ENCODE results near the gene MYD88.
A peak's percentile ranks its signal among the peaks of the same experiment; 100 is the strongest.

MYD88 gene

DNA sequence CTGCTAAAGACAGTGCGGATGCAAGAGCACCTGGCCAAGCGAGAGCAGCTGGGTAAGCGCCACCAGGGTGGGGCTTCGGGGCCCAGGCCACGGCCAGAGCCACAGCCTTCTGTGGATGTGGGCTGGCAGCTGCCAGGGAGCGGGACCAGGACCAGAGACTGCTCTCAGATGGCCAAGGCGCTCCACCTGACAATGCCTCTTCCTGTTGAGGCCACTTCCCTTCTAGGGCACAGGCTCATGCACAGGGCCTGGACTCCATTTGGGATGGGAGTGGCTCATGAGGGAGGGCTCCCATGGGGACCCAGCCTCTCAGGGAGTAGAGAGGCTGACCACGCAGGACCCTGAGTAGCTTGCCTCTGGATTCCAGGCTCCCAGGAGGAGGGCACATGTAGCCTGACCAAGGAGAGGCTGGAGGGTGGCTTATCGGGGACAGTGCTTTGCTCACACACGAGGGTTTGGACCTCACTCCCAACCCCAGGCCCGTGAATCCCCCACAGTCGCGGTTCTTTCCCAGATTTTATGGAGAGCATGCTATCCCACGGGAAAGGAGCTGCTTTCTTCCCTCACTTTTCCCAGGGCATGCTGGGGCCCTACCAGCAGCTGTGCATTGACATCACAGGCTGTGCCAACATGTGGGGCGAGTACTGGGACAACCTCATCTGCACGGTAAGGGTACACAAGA lies 26.6 kb upstream of the MYD88 start:
- no peak for DNase-seq (ENCODE audit: low spot score)

GRCh38 chr3:38112378-38112761 lies 26.1 kb upstream of the MYD88 start:
- DNase-seq (ENCODE audit: low spot score), result no peak

- DNase-seq (ENCODE audit: low spot score), result no peak
Measured at GRCh38 chr3:38114052-38114874, 24.2 kb upstream of the MYD88 start.

DNA sequence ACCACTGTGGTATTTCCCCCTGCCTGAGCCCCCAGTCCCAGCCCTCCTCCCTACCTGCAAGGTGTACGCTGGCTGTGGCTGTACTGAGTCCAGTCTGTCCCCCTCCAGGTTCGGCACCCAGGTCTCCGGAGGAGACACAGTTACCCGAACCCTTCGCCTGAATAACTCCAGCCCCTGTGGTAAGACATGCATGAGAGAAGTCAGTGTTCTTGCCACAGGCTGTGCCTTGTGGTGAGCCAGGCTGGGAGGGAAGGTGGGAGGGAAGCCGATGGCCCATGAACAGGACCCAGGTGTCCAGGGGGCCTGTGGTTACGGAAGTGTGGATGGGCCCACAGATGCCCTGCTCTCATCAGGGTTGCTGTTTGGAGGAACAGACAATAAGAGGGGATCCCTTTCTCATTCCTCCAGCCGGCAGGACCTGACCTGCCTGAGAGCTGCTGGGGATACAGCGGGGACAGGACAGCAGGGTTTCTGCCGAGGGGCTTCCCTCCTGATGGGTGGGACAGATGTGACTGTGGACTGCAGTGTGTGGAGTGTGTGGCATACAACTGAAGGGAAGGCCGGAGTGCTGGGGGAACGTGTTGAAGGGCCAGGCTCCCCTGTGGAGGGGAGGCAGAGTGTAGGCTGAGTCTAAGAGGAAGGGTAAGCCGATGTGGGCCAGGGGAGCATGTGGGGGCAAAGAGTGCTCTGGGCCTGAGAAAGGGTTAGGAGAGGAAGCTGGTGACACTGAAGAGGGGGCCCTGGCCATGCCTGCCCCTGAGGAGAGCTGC lies 23.4 kb upstream of the MYD88 start:
- DNase-seq (ENCODE audit: low spot score), result no peak

GRCh38 chr3:38115645-38116427 lies 22.6 kb upstream of the MYD88 start:
- DNase-seq (ENCODE audit: low spot score), result no peak

DNA sequence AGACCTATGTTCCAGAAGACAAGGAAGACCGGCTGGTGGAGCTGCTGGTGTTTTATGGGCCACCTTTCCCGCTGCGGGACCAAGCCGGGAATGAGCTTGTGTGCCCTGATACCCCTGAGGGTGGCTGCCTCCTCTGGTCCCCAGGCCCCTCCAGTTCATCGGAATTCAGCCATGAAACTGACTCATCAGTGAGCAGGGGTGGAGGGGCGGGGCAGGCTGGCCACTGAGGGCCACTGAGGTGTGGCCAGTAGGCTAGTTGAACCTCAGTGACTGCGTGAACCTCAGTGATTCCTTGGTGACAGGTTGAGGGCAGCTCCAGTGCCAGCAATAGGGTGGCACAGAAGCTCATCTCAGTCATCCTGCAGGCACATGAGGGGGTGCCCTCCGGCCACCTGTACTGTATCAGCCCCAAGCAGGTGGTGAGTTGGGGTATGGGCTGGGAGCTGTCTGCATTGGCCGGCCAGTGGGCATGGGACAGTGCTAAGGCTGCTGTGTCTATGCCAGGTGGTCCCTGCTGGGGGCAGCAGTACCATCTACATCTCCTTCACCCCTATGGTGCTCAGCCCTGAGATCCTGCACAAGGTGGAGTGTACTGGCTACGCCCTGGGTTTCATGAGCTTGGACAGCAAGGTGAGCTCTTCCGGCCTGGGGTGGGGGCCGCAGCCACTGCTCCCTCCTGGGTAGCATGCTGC lies 21.8 kb upstream of the MYD88 start:
- DNase-seq (ENCODE audit: low spot score), result no peak

DNA sequence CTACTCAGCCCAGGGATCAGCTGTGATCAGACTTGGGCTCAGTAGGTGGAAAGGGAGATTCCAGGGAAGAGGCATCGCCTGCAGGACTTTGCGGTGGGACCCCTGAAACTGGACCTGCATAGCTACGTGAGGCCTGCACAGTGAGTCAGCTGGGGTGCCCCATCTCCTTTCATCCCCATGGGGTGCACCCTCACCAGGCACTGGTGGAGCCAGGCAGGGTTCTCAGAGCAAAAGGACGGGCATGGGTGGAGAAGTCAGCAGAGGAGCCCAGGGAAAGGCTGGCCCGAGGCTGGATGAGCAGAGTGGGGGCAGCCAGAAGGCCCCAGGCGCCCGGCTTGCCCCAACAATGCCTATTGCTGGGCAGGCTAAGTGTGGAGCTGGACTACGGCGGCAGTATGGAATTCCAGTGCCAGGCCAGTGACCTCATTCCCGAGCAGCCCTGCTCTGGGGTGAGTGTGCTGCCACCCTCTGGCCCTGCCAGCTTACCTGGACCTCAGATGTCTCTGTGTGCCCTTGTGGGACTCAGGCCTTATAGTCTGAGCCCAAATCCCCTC lies 21.2 kb upstream of the MYD88 start:
- no peak for DNase-seq (ENCODE audit: low spot score)

DNA sequence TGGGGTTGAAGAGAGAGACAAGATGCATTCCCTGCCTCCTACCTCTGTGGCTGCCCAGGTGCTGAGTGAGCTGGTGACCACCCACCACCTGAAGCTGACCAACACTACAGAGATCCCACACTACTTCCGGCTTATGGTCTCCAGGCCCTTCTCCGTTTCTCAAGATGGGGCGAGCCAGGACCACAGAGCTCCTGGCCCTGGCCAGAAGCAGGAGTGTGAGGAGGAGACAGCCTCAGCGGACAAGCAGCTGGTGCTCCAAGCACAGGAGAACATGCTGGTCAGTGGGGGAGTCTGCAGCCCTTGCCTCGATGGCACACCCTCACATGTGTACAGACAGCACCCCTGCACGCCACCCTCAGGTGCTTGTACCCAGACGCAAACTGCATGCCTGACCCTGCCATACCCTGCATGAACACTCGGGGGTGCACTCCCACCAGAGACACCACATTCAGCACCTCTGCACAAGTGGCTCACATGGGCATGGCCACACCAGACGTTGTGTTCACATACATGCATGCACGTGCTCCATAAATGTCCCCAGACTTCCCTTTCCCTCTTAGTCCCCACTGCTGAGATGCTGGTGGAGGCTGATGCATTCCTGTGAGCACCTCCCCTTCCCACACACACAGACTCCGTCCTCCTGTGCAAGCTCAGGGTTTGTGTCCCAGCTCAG lies 20.6 kb upstream of the MYD88 start:
- DNase-seq (ENCODE audit: low spot score), result peak; percentile 50

GRCh38 chr3:38118421-38119247 lies 19.8 kb upstream of the MYD88 start:
- DNase-seq (ENCODE audit: low spot score), result no peak

DNA sequence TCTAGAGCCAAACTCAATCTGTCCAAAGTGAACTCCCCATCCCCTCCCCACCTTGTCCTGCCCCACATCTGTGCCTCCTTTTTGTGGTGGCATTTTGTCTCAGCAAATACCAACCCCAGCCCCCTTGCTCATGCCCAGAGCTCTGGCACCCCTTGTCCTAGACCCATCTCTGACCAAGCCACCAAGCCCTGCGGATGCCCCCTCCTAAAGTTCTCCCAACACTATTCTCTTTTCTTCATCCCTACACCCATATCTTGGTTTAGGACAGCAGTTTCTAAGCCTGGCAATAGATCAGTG lies 19.3 kb upstream of the MYD88 start:
- DNase-seq (ENCODE audit: low spot score), result no peak

GRCh38 chr3:38119821-38120692 lies 18.4 kb upstream of the MYD88 start:
- DNase-seq (ENCODE audit: low spot score), result no peak

DNA sequence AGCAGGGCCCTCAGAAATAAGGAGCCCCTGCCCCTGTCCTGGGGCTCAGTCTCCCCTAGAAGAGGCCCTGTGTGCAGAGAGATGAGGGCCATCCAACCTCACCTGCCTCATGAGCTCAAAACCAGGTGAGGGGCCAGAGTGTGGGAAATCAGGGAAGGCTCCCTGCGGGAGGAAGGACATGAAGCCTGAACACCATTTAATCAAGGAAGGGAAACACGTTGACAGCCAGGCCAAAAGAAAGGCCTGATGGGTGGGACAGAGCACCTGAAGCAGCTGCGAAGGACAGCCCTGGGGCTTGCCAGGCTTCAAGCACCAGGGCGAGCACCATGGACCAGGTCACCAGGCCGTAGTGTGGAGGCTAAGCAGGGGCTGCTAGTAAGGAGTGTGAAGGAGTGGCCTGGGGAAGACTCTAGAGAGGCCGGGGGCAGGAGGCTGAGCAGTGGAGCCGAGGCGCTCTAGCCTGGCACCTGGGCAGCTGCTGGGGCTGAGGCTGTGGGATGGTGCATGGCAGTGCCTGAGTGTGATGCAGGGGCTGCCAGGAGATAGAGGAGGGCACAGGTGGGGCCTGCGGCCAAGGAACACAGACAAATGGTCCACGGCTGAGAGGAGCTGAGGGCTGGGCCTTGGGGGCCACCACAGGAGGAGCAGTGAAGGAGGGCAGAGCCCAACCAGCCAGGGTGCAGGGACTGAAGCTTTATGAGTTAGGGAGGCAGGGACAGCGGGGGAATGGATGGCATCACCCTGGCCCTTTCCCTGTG lies 17.6 kb upstream of the MYD88 start:
- DNase-seq (ENCODE audit: low spot score), result no peak

DNA sequence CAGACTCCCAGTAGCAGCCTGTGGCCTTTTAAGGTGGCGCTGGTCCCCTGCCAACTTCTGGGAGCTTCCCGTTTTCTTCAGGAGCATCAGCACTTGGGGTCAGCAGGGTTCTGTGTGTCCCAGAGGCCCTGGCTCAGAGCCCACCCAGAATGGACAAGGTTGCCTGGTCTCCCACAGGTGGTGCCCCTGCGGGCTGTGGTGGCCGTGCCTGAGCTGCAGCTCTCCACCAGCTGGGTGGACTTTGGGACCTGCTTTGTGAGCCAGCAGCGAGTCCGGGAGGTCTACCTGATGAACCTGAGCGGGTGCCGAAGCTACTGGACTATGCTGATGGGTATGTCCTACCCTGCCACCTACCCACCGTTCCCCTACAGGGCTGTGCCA lies 17.0 kb upstream of the MYD88 start:
- DNase-seq (ENCODE audit: low spot score), result no peak

GRCh38 chr3:38121832-38122461 lies 16.5 kb upstream of the MYD88 start:
- DNase-seq (ENCODE audit: low spot score), result no peak

DNA sequence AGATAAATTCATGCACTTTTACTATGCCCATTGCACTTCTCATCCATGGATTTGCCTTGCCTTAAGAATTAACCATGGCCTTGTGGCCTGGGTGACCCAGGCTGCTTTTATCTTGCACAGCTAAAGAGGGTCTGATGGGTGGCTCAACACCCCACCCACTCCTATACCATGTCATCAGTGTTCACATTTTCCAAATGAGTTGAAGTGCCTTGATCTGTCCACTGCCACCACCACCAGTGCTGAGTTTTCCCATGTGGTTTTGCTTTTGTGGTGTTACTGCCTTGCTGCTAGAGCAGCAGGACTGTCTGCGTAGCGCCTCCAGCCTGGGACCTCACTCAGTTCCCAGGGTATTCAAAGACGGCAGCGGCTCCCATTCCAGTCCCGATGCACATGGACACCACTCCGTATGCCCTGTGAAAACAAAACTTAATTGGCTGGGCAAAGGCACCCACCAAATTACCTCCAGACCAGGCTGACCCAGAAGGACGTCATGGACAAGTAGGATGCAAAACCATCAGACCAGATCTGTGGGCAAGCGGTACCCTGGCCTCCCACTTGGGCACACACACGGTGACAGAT lies 15.7 kb upstream of the MYD88 start:
- DNase-seq (ENCODE audit: low spot score), result no peak

GRCh38 chr3:38124324-38125122 lies 13.9 kb upstream of the MYD88 start:
- DNase-seq (ENCODE audit: low spot score), result no peak

All from SK-N-DZ (cell line).